ENCODE results near the gene SVOPL.

Gene SVOPL

GRCh38 chr7:138645284-138645683 lies 55.9 kb downstream of the SVOPL start:
- Histone ChIP-seq H3K4me3 (ENCODE audit: insufficient read length, low read depth) (no peak overlapping the region), H3K9me3 (ENCODE audit: insufficient read depth, low read length) (no peaks in the 10 kb centered on the region), H3K4me1 (ENCODE audit: insufficient read depth, insufficient read length) (no peaks in the 10 kb centered on the region), H3K27me3 (ENCODE audit: insufficient read depth, insufficient read length) (no peaks in the 10 kb centered on the region), H3K36me3 (ENCODE audit: insufficient read depth, insufficient read length, low read length) (no peaks in the 10 kb centered on the region), H3K9ac (ENCODE audit: insufficient read length, low read depth) (no peak overlapping the region)
- no peak for DNase-seq (ENCODE audit: low read depth, low spot score)
- TF ChIP-seq SUZ12 (IDR thresholded peaks at IDR 0.05; ENCODE audit: extremely low read depth, insufficient read depth, insufficient read length) (no peak), YY1 (IDR thresholded peaks at IDR 0.05; ENCODE audit: insufficient read depth, insufficient read length) (no peak), ZNF274 (IDR thresholded peaks at IDR 0.05; ENCODE audit: low read depth, low read length) (no peak)

DNA sequence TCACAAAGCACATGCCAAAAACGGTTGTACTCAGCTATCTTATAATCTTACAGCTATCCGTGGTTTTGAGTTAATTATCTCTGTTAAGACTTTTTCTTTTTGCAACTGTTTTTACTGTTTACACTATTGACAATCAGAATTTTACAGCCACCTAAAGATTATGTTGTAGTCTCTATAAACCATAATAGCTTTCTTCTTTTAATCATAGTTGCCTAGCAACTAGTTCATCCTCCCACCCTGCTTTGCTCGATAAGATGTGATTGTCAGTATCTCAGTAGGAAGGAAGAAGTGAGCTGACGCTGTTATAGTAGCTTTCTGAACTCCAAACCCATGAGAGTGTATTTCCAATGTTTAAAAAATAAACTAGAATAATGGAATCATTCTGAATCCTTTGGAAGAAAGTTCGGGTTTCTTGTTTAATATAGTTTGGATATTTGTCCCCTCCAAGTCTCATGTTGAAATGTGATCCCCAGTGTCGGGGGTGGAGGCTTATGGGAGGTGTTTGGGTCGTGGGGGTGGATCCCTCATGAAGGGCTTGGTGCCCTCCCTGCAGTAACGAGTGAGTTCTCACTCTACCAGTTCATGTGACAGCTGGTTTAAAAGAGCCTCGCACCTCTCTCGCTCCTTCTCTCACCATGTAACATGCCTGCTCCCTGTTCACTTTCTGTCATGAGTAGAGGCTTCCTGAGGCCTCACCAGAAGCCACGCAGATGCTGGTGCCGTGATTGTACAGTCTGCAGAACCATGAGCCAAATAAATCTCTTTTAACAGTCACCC lies 68.1 kb downstream of the SVOPL start:
- no peak for DNase-seq (ENCODE audit: low read depth, low spot score)
- H3K9me3 ChIP-seq (ENCODE audit: insufficient read depth, low read length), result no peaks in the 10 kb centered on the region
- H3K4me3 ChIP-seq (ENCODE audit: insufficient read length, low read depth), result no peak overlapping the region
- no peaks in the 10 kb centered on the region for H3K4me1 ChIP-seq (ENCODE audit: insufficient read depth, insufficient read length)
- TF ChIP-seq YY1 (IDR thresholded peaks at IDR 0.05; ENCODE audit: insufficient read depth, insufficient read length) (no peak), ZNF274 (IDR thresholded peaks at IDR 0.05; ENCODE audit: low read depth, low read length) (no peak), SUZ12 (IDR thresholded peaks at IDR 0.05; ENCODE audit: extremely low read depth, insufficient read depth, insufficient read length) (no peak)
- H3K9ac ChIP-seq (ENCODE audit: insufficient read length, low read depth), result no peak overlapping the region
- H3K27me3 ChIP-seq (ENCODE audit: insufficient read depth, insufficient read length), result no peaks in the 10 kb centered on the region
- H3K36me3 ChIP-seq (ENCODE audit: insufficient read depth, insufficient read length, low read length), result no peaks in the 10 kb centered on the region

- DNase-seq (ENCODE audit: low read depth, low spot score), result no peak
- Histone ChIP-seq H3K9me3 (ENCODE audit: insufficient read depth, low read length) (no peaks in the 10 kb centered on the region), H3K4me1 (ENCODE audit: insufficient read depth, insufficient read length) (no peaks in the 10 kb centered on the region), H3K27me3 (ENCODE audit: insufficient read depth, insufficient read length) (no peaks in the 10 kb centered on the region), H3K4me3 (ENCODE audit: insufficient read length, low read depth) (no peak overlapping the region), H3K36me3 (ENCODE audit: insufficient read depth, insufficient read length, low read length) (no peaks in the 10 kb centered on the region), H3K9ac (ENCODE audit: insufficient read length, low read depth) (no peak overlapping the region)
- TF ChIP-seq YY1 (IDR thresholded peaks at IDR 0.05; ENCODE audit: insufficient read depth, insufficient read length) (no peak), ZNF274 (IDR thresholded peaks at IDR 0.05; ENCODE audit: low read depth, low read length) (no peak), SUZ12 (IDR thresholded peaks at IDR 0.05; ENCODE audit: extremely low read depth, insufficient read depth, insufficient read length) (no peak)
These were observed 68.8 kb downstream of the SVOPL start for GRCh38 chr7:138632384-138632783.

GRCh38 chr7:138630059-138630610 lies 71.0 kb downstream of the SVOPL start:
- Histone ChIP-seq H3K9me3 (ENCODE audit: insufficient read depth, low read length) (no peaks in the 10 kb centered on the region), H3K36me3 (ENCODE audit: insufficient read depth, insufficient read length, low read length) (no peaks in the 10 kb centered on the region), H3K4me1 (ENCODE audit: insufficient read depth, insufficient read length) (no peaks in the 10 kb centered on the region), H3K27me3 (ENCODE audit: insufficient read depth, insufficient read length) (no peaks in the 10 kb centered on the region), H3K4me3 (ENCODE audit: insufficient read length, low read depth) (no peak overlapping the region), H3K9ac (ENCODE audit: insufficient read length, low read depth) (no peak overlapping the region)
- DNase-seq (ENCODE audit: low read depth, low spot score), result no peak
- TF ChIP-seq SUZ12 (IDR thresholded peaks at IDR 0.05; ENCODE audit: extremely low read depth, insufficient read depth, insufficient read length), result no peak
- TF ChIP-seq YY1 (IDR thresholded peaks at IDR 0.05; ENCODE audit: insufficient read depth, insufficient read length), result no peak
- TF ChIP-seq ZNF274 (IDR thresholded peaks at IDR 0.05; ENCODE audit: low read depth, low read length), result no peak

GRCh38 chr7:138627361-138627760 lies 73.8 kb downstream of the SVOPL start:
- Histone ChIP-seq H3K36me3 (ENCODE audit: insufficient read depth, insufficient read length, low read length) (no peaks in the 10 kb centered on the region), H3K9ac (ENCODE audit: insufficient read length, low read depth) (no peak overlapping the region), H3K4me3 (ENCODE audit: insufficient read length, low read depth) (no peak overlapping the region), H3K9me3 (ENCODE audit: insufficient read depth, low read length) (no peaks in the 10 kb centered on the region), H3K4me1 (ENCODE audit: insufficient read depth, insufficient read length) (no peaks in the 10 kb centered on the region), H3K27me3 (ENCODE audit: insufficient read depth, insufficient read length) (no peaks in the 10 kb centered on the region)
- no peak for DNase-seq (ENCODE audit: low read depth, low spot score)
- TF ChIP-seq YY1 (IDR thresholded peaks at IDR 0.05; ENCODE audit: insufficient read depth, insufficient read length), result no peak
- no peak for TF ChIP-seq SUZ12 (IDR thresholded peaks at IDR 0.05; ENCODE audit: extremely low read depth, insufficient read depth, insufficient read length)
- TF ChIP-seq ZNF274 (IDR thresholded peaks at IDR 0.05; ENCODE audit: low read depth, low read length), result no peak

DNA sequence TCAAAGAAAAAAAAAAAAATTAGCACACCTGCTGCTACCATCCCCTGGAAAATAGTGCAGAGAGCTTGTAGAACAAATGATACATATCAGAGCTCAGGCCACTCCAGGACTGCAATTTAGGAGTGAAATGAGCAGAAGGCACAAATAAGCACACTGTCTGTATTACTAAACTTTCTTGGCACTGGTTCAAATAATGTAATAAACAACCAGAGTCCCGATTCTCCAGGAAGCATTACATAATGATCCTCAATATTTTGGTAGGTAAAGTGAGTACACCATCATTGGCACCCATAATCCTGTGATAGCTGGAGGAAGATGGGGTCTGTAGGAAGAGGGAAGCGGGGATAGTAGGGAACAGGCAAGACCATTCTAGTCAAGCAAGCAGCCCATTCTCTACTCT lies 74.3 kb downstream of the SVOPL start:
- Histone ChIP-seq H3K9ac (ENCODE audit: insufficient read length, low read depth) (no peak overlapping the region), H3K27me3 (ENCODE audit: insufficient read depth, insufficient read length) (no peaks in the 10 kb centered on the region), H3K4me1 (ENCODE audit: insufficient read depth, insufficient read length) (no peaks in the 10 kb centered on the region), H3K9me3 (ENCODE audit: insufficient read depth, low read length) (no peaks in the 10 kb centered on the region), H3K36me3 (ENCODE audit: insufficient read depth, insufficient read length, low read length) (no peaks in the 10 kb centered on the region), H3K4me3 (ENCODE audit: insufficient read length, low read depth) (no peak overlapping the region)
- no peak for TF ChIP-seq YY1 (IDR thresholded peaks at IDR 0.05; ENCODE audit: insufficient read depth, insufficient read length)
- TF ChIP-seq SUZ12 (IDR thresholded peaks at IDR 0.05; ENCODE audit: extremely low read depth, insufficient read depth, insufficient read length), result no peak
- TF ChIP-seq ZNF274 (IDR thresholded peaks at IDR 0.05; ENCODE audit: low read depth, low read length), result no peak
- DNase-seq (ENCODE audit: low read depth, low spot score), result no peak

DNA sequence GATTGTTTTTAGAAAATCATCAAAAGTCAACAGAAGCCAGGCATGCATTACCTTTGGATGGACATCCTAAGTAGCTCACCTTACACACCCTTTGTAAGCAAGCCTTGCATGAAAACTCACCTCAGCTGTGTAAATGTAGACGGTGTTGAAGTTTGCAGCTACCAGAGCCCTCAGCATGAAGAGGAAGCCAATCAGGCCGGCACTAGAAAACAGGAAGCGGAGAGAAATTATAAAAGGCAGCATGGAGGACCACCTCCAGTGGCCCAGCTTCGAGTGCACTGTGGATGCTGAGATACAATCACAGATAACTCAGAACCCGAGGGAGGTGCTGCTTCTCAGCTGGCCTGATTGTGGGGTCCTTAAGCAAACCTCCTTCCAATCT lies 75.3 kb downstream of the SVOPL start:
- TF ChIP-seq ZNF274 (IDR thresholded peaks at IDR 0.05; ENCODE audit: low read depth, low read length), result no peak
- TF ChIP-seq SUZ12 (IDR thresholded peaks at IDR 0.05; ENCODE audit: extremely low read depth, insufficient read depth, insufficient read length), result no peak
- TF ChIP-seq YY1 (IDR thresholded peaks at IDR 0.05; ENCODE audit: insufficient read depth, insufficient read length), result no peak
- DNase-seq (ENCODE audit: low read depth, low spot score), result no peak
- Histone ChIP-seq H3K36me3 (ENCODE audit: insufficient read depth, insufficient read length, low read length) (no peaks in the 10 kb centered on the region), H3K9me3 (ENCODE audit: insufficient read depth, low read length) (no peaks in the 10 kb centered on the region), H3K27me3 (ENCODE audit: insufficient read depth, insufficient read length) (no peaks in the 10 kb centered on the region), H3K4me1 (ENCODE audit: insufficient read depth, insufficient read length) (no peaks in the 10 kb centered on the region), H3K9ac (ENCODE audit: insufficient read length, low read depth) (no peak overlapping the region), H3K4me3 (ENCODE audit: insufficient read length, low read depth) (no peak overlapping the region)

All from NT2/D1 (cell line).